GM10248 (cell line): ENCODE results near the gene LZIC.

ENCODE experiments used
- CTCF ChIA-PET: fragments of 300-600 bp; sonication (Branson Sonifier 250); formaldehyde crosslinking; extraction: SDS; loops from one replicate; lab custom pipeline; 2021; ENCODE audit warnings: antibody characterized with exemption; lab: Yijun Ruan, JAX
- POLR2A ChIA-PET: fragments of 350-650 bp; sonication (Branson Sonifier 250); formaldehyde crosslinking; extraction: SDS; loops from one replicate; lab custom pipeline; 2020; ENCODE audit warnings: antibody characterized with exemption; lab: Yijun Ruan, JAX
- DNase-seq: peaks from one replicate; pipeline ENCODE4 v3.0.0; 2012; ENCODE audit errors: extremely low spot score
- TF ChIP-seq, protein P1 (sequence below): IDR thresholded peaks from 2 replicates; pipeline ENCODE4 v1.5.1; 2012; ENCODE audit warnings: mild to moderate bottlenecking, low read depth; ENCODE audit errors: extremely low read depth, missing control alignments, control extremely low read depth

Gene LZIC

GRCh38 chr1:9908871-9909233, 34.3 kb downstream of the LZIC start:
- POLR2A ChIA-PET, result interaction anchor here (0.7 kb wide), 1 partner anchor 544 kb away, joined by 8 read pairs; no protein-coding TSS in a partner anchor
- CTCF ChIA-PET, result interaction anchor here (1.2 to 1.4 kb wide), 2 partner anchors 34 to 42 kb away, joined by 3 read pairs; no protein-coding TSS in a partner anchor
- TF ChIP-seq, protein P1, sequence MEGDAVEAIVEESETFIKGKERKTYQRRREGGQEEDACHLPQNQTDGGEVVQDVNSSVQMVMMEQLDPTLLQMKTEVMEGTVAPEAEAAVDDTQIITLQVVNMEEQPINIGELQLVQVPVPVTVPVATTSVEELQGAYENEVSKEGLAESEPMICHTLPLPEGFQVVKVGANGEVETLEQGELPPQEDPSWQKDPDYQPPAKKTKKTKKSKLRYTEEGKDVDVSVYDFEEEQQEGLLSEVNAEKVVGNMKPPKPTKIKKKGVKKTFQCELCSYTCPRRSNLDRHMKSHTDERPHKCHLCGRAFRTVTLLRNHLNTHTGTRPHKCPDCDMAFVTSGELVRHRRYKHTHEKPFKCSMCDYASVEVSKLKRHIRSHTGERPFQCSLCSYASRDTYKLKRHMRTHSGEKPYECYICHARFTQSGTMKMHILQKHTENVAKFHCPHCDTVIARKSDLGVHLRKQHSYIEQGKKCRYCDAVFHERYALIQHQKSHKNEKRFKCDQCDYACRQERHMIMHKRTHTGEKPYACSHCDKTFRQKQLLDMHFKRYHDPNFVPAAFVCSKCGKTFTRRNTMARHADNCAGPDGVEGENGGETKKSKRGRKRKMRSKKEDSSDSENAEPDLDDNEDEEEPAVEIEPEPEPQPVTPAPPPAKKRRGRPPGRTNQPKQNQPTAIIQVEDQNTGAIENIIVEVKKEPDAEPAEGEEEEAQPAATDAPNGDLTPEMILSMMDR, result no peak

DNA sequence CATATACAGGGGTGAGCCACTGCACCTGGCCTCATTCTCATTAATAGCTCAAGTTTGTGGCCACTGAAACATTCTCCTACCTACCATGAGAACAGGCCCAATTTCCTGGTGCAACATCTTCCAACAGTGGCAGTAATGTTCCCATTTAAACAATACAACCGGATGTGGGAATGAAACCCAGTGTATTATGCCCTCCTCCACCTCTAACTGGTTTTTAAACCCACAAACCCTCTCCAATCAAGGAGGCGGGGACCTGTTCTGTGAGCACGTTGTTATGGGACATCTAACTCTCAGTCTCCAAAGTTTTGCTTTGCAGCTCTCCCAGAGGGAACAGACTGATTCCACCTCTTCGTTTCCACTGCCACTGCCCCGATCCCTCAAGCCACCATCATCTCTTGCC, 35.8 kb downstream of the LZIC start:
- TF ChIP-seq, protein P1, result no peak
- ChIA-PET CTCF (interaction anchor here (1.4 kb wide), 1 partner anchor 43 kb away, joined by 3 read pairs; no protein-coding TSS in a partner anchor), POLR2A (no interaction called here)
- no peak for DNase-seq

More at GRCh38 chr1:9908871-9909233, 34.3 kb downstream of the LZIC start:
- no peak for DNase-seq

DNA sequence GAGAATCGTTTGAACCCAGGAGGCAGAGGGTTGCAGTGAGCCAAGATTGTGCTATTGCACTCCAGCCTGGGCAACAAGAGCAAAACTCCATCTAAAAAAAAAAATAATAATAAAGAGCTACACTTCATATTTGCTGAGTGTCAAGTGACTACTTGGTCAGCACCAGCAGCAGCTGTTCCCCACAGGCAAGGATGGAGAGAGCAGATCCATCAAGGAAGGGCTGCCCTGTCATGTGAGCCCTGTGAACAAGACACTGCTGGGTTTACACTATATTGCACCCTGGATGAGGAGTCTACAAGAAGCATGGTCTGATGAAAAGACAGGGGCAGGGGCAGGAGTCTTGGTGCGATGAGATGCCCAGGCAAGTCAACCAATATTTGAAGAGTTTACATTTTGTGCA, 36.7 kb downstream of the LZIC start:
- no peak for DNase-seq
- ChIA-PET CTCF (interaction anchor here (0.9 to 1.3 kb wide), 3 partner anchors 10 to 33 kb away, joined by 3 to 4 read pairs (median 4); no protein-coding TSS in a partner anchor), POLR2A (no interaction called here)
- TF ChIP-seq, protein P1, result no peak

- TF ChIP-seq, protein P1, result no peak
- CTCF ChIA-PET, result interaction anchor here (1.1 to 1.9 kb wide), 3 partner anchors 10 to 46 kb away, joined by 4 to 7 read pairs (median 4); no protein-coding TSS in a partner anchor
- DNase-seq, result no peak
- POLR2A ChIA-PET, result no interaction called here
Observed at GRCh38 chr1:9905010-9905409, 38.2 kb downstream of the LZIC start.

DNA sequence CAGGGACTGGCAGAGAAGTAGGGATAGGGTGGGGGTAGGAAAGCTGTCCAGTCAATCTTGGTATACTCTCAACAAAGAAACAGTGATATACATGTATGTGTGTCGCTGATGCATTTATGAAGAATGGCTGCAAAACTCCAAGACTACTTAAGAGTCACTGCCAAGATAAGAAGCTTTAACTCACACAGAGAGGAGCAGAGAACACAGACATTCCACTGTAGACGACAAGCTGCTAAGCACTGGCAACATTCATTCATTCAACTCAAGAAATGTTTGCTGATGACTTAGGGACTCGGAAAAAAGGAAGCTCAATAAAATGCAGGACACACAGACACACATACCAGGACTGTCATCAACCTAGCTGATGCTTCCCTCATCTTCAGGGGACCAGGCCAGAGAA, 38.6 kb downstream of the LZIC start:
- TF ChIP-seq, protein P1, result no peak
- CTCF ChIA-PET, result interaction anchor here (1.1 to 1.9 kb wide), 4 partner anchors 11 to 47 kb away, joined by 4 to 7 read pairs (median 4); no protein-coding TSS in a partner anchor
- POLR2A ChIA-PET, result no interaction called here
- DNase-seq, result no peak

DNA sequence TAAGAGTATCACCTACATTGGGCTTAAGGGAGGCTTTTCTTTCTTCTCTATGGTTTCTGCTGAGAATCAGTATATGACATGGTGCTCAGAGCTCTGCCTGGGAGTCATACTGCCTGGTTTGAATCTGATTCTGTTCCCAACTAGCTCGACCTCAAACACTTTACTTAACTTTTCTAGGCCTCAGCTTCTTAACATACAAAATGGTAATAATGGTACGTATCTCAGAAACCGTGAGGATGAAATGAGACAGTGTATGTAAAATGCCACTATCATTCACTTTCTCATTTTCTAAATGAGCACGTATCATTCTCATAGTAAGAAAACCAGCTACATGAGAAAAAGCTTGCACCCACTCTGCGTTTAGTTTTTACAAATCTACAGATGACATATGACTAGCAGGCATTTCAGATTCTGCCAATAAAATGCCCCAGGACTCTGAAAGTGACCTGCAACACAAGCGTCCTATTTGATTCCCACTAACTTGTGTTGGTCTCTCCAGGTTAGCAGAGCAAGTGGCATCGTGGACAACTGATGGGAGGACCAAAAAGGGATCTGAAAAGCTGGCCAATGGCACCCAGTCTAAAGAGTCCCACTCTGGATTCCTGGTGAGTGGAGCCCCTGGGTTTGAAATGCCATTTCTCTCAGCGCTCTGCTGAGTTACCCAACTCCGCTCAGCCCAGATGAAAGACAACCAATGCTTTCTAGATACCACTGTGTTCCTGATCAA, 39.2 kb downstream of the LZIC start:
- CTCF ChIA-PET, result interaction anchor here (0.8 to 1.9 kb wide), 7 partner anchors 9 to 47 kb away, joined by 3 to 7 read pairs (median 4); no protein-coding TSS in a partner anchor
- DNase-seq, result no peak
- POLR2A ChIA-PET, result no interaction called here
- TF ChIP-seq, protein P1, result no peak
